M059J (cell line): ENCODE measurements around the gene TRIM67. TPM values are rescaled to one million over a fixed set of nuclear protein-coding genes. Genes with fewer than 3 reads are reported as not detected.
"Not testable (repeated sequence)": the region's sequence is repeated elsewhere in the genome, so short reads cannot be mapped to it uniquely, and the experiment has no call there.

Source experiments
- DNase-seq: peaks from one replicate; pipeline ENCODE4 v3.0.0-alpha.2; 2012; ENCODE audit warnings: low read depth
- total RNA-seq: library from RNA; depleted of rRNA; stranded (reverse); fragments of >200 nt; shearing (Covaris generic); gene quantifications from 2 replicates; pipeline ENCODE4 v1.2.3, GENCODE V29; 2014; rRNA removed

Gene TRIM67
- 0.10 and 0.20 TPM in 2 replicates for total RNA-seq

DNA sequence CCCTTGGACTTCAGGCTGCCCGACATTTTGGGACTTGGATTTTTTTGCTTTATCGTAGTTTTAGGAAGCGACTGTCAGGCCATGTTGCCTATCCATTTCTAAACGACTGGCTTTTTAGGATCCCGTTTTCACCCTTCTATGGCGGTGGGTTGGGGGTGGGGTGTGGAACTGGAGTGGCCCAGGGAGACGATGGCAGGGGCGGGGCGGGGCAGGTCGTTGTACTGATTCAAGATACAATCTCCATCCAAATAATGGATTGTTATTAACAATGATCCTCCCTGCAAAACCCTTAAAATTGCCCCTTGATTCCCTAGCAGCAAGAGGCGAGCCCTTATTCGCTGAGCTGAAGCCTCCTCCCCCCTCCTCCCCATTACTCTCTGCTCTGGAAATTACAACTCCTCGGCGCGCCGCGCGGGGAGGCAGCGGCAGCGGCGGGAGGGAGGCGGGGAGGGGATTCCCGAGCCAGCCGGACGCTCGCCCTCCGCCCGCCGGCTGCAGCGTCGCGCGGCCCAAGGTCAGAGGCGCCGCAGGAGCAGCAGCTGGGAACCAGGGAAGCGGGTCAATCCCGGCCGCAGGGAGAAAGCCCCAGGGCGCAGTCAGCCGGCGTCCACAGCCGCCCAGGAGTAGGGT, at the start of gene TRIM67:
Gene TRIM67, plus strand, starts transcription at position 392 of the 630 bp plus-strand sequence. CDS start 912 bp downstream, outside the sequence.
- DNase-seq, result peak; percentile 34

DNA sequence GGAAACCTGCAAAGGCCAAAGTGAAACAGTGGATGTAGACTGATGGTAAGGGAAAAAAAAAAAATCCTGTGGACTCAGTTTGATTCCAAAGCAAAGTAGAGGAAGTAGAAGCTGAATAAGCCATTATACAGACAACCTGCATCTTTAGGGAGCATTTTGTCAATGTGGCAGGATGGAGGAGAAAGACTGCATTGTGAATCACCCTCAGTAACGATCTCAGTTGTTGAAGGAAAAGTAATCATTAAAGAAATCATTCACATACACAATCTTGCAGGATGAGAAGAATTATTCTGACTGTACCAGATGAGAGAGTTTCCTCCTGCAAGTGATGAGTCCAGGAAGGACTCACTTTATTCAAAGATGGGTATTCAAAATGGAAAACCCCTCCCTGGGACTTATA, 45.1 kb upstream of the TRIM67 start:
- DNase-seq, result no peak

DNA sequence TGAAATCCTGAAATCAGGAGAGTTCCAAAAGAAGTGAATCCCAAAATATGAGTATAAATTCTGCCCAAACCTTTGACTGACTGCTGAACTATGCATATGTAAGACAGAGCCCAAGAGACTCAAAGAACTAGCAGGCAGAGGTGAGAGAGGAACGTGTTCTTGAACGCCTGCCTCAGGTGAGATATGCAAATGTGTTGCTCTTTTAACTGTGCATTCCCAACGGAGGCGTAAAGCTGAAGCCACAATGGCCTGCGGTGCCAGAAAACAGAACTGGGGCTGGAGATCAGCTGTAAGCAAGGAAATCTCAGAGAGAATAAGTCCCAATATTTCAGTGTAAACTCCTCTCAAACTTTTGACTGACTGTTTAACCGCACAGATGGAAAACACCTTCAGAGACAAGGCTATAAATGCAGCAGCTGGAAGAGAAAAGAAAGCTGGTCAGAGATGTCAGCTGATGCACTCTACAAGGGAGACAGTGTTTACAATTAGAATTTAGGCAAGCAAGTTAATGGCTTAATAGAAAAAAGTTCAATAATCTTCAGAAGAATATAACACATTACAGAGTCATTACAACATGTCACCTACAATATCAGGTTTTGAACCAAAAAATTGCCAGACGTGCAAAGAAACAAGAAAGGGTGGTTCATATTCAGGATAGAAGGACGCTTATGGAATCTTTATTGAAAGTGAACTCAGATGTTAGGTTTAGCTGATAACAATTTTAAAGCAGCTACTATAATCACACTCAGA, 43.0 kb upstream of the TRIM67 start:
- DNase-seq, result no peak

DNA sequence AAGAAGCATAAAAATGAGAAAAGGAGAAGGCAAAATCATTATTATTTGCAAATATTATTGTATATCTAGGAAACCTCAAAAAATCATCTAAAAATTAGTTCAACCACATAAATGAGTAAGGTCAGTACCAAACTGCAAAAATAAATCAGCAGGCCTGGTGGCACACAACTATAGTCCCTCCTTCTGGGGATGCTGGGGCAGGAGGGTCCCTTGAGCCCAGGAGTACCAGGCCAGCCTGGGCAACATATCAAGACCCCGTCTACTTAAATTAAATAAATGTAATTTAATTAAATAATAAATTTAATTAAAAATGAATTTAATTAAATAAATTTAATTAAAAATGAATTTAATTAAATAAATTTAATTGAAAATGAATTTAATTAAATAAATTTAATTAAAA, 40.3 kb upstream of the TRIM67 start:
- DNase-seq, result no peak

DNA sequence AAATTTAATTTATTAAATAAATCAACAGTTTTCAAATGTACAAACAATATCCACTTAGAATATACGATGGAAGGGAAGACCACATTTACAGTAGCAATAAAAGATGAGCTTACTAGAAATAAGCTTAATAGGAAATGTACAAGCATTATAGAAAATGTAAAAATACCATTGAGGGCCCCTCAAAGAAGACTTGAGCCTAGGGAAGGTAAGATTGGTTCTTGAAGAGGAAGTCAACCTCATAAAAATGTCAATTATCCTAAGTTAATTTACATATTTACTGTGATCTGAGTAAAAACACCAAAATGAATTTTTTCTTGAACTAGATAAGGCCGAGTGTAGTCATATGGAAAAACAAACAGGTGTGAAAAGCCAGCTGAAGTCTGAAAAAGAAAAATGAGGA, 39.7 kb upstream of the TRIM67 start:
- DNase-seq, result no peak

DNA sequence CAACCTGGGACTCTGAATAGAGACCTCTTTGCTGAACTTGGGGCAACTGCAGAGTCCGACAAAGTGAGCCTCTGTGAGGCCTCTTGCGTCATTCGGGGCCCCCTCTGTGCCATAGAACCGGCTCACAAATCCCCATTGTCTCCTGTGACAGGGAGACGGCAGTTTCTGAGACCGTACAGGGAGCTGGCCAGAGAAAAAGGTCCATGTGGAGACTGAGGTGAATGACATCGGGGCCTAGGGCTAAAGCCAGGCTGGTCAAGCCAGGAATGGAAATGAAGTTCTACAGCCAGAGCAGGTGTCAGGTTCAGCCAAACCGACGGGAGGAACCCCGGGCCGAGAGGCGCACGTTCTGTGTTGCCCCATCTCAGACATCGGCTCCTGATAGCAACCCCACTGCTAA, 37.1 kb upstream of the TRIM67 start:
- DNase-seq, result no peak

DNA sequence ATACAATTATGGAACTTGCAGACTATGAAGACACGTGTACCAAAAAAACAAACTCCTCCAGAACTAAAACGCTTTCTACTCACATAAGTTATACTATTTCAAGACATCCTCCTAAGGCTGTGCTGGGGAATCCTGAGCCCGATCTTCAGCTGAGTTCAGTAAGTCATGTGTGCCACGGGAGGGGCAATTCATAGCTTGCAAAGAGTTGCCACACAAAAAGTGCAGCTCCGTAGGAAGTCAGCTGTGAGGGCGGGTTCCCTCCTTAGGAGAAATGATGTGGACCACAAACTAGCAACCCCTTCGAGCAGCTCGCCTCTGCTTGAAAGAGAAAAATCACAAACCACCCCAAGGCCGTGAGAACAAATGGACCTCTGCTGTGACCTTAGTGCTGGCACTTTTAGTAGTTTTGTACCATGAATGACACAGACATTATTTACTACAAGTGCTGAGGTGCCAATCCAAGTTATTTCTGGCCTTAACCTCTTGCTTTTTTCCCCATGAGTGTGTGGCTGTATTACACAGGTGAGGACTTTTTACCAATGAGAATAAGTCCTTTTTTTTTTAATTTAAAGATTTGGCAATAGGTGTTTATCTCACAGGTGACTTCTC, 35.8 kb upstream of the TRIM67 start:
- no peak for DNase-seq

DNA sequence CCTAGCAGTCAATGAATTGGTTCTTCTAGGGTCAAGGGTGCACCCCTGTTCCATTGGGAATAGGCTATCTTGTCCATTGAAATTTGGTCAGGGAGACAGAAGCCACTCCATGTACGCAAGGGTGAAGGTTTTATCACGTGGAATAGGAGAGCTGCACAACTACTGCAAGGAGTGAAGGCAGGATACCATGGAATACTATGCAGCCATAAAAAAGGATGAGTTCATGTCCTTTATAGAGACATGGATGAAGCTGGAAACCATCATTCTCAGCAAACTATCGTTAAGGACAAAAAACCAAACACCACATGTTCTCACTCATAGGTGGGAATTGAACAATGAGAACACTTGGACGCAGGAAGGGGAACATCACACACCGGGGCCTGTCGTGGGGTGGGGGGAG, 34.8 kb upstream of the TRIM67 start:
- DNase-seq, result not testable (repeated sequence)

DNA sequence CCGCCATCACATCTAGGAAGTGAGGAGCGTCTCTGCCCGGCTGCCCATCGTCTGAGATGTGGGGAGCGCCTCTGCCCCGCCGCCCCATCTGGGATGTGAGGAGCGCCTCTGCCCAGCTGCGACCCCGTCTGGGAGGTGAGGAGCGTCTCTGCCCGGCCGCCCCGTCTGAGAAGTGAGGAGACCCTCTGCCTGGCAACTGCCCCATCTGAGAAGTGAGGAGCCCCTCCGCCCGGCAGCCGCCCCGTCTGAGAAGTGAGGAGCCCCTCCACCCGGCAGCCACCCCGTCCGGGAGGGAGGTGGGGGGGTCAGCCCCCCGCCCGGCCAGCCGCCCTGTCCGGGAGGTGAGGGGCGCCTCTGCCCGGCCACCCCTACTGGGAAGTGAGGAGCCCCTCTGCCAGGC, 33.4 kb upstream of the TRIM67 start:
- not testable (repeated sequence) for DNase-seq

DNA sequence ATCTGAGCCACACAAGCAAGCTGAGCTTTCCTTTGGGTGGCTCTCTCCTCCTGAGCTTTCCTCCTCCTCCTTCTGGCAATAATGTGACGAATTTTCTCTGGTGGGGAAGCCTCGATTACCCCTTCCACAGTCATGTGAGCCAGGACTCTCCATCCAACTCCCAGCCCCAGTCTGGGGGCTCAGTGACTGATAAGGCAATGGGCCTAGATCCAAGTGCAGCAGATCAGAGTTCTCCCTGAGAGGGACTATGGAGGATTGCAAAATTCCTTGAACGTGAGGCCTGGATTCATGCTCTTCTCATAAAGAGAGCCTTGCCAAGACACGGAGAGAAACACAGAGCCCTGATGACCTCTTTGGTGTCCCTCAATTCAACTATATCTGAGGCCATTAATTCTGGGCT, 31.3 kb upstream of the TRIM67 start:
- DNase-seq, result no peak

DNA sequence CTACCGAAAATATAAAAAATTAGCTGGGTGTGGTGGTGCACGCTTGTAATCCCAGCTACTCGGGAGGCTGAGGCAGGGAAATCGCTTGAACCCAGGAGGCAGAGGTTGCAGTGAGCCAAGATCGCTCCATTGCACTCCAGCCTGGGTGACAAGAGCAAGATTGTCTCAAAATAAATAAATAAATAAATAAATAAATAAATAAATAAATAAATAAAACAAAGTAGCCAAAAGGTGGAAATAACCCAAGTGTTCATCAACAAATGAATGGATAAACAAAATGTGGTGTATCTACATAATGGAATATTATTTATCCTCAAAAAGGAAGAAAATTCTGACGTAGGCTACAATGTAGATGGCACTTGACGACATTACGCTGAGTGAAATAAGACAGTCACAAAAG, 29.3 kb upstream of the TRIM67 start:
- not testable (repeated sequence) for DNase-seq

DNA sequence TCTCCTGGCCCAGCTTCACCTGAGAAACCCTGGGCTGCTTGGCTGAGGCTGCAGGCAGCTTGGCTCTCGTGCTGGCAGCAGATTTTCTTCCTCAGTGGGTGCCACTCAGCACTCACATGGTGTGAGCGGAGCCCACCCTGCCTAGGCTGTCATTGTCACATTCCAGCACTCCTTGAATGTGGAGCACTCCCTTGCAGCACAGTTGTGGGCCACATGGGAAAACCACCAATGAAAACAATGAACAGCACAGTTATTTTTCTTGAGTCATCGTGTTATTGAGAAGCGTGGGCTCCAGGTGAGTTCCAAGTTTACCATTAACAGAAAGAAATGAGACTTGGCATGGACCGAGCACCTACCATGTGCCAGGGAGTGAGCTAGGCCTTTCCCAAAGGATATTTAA, 27.2 kb upstream of the TRIM67 start:
- DNase-seq, result peak; percentile 41

DNA sequence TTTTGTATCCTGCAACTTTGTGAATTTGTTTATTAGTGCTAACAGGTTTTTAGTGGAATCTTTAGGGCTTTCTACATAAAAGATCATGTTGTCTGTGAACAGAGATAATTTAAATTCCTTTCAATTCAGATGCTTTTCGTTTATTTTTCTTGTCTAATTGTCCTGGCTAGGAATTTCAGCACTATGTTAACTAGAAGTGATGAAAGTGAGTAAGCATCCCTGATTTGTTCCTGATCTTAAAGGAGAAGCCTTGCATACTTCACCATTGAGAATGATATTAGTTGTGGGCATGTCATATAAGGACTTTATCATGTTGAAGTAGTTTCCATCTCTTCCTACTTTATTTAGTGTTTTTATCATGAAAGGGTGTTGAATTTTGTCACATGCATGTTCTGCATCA, 23.6 kb upstream of the TRIM67 start:
- no peak for DNase-seq

DNA sequence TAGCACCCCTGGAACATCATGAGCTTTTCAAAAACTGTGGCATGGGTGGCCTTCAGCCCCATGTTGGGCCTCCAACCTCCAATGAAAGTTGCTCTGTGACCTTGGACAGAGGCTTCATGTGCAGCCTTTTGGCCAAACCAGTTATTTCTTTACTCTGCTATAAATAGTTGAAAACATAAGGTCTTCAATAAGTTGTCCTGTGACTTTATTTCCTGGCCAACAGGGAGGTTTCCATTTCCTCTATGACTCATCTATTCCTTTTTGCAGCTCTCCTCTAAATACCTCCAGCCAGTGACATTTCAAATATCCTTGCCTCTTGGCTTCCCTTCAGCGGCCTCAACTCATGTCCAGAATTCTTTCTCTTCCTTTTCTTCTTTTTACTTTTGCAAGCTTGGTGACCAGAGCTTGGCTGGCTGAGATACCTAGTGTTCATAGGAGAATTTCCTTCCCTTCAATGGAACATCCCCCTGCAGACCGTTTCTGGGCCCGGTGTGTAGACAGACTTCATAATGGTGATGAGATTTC, 22.7 kb upstream of the TRIM67 start:
- peak; percentile 89 for DNase-seq

DNA sequence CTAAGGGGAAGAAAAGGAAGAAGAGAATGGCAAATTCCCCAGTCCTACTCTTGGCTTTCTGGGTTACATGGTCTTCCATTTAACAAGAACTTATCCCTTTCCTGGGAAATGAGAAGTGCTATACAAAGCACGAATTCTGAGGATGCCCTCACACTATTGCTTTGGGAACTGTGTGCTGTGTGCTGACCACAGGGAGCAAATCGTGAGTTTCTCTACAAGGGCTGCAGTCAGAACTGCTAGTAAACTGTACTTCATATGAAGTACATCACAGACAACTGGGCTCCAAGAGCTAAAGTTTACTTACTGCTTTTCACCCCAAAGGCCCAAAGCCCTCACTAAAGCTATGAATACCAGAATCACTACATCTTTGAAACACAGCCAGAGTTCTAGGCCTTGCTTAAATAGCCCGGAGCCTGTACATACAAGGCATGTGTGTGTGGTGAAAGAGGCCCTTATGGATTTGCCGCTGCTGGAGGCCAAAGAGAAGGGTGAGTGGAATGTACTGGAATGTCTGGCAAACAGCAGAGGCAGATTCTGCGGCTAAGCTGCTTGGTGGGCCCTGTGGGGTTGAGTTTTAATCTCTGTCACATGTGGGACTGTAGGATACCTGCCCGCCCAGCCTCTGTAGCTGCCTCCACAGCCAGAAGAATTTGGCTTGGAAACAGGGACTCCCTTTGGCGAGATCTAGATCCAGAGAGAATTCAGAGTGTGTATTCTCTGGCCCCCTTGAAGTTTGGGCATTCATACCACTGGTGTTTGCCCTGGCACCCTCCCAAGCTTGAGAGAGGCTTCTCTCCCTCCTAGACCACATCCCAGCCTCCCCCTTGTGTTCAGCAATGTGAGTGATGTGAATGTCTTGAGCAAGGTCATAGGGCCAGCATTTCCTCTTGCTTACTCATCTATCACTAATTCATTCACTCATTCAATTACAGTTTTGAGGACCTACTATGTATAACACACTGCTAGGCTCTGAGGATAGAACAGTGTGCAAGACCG, 21.9 kb upstream of the TRIM67 start:
- peak; percentile 97 for DNase-seq

DNA sequence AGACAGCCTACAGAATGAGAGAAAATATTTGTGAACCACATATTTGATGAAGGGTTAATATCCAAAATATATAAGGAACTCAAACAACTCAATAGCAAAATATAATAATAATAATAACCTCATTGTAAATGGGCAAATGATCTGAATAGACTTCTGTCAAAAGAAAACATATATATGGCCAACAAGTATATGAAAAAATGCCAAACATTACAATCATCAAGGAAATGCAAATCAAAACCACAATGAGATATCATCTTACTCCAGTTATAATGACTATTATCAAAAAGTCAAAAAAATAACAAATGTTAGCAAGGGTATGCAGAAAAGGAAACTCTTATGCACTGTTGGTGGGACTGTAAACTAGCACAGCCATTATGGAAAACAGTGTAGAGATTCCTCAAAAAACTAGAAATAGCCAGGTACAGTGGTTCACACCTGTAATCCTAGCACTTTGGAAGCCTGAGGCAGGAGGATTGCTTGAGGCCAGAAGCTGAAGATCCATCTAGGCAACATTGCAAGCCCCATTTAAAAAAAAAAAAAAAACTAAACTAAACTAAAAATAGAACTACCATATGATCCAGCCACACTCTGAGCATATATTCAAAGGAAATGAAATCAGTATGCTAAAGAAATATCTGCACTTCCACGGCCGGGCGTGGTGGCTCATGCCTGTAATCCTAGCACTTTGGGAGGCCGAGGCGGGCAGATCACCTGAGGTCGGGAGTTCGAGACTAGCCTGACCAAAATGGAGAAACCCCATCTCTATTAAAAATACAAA, 17.3 kb upstream of the TRIM67 start:
- DNase-seq, result peak; percentile 12

DNA sequence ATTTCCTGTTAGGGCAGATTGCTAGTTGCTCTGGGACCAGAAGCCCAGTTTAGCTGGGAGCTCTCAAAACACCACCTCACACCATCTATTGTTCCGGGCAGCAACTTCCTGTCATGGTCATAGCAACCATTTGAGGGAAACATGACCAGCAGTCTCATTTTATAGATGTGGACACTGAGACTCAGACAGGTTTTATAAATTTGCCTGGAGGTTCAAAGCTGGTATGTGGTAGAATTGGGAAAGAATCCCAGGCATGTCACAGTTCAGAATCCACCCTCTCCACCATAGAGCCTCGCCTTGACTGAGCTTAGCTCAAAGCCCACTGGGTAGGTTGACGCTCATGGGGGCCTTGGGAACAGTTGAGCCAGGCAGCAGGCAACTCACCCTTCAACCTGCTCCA, 14.0 kb upstream of the TRIM67 start:
- DNase-seq, result peak; percentile 56

DNA sequence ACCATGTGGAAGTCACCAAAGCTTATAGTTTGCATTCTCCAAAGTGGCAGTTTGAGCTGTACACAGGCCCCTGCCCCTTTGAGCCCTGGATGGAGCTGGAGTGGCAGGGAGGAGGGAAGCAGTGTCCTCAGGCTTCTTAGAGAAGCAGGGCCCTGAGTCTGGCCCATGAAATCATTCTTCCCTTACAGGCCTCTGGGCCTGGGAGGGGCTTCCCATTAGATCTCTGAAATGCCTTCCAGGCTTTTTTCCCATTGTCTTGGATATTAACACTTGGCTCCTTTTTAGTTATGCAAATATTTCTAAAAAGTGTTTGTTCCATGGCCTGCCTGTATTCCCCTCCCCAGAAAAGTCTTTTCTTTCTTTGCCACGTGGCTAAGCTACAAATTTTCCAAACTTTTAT, 10.0 kb upstream of the TRIM67 start:
- DNase-seq, result no peak

DNA sequence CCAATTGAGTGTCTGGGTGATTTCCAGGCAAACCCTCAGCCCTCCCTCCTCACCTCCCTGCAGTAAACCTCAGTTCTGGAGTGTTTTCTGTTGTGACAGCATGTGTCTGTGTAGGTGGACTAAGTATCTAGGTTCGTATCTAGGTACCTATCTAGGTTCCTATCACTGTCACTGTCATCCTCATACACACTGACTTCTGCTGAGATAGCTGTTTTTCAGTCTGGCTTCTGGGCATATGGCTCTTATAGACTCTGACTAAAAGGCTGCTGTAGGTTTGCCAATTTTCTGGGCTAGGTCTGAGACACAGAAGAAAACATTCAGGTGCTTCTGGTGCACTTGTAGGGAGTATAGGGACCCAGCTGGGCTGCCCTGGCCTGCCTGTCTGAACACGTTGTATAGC, 8.1 kb upstream of the TRIM67 start:
- no peak for DNase-seq

DNA sequence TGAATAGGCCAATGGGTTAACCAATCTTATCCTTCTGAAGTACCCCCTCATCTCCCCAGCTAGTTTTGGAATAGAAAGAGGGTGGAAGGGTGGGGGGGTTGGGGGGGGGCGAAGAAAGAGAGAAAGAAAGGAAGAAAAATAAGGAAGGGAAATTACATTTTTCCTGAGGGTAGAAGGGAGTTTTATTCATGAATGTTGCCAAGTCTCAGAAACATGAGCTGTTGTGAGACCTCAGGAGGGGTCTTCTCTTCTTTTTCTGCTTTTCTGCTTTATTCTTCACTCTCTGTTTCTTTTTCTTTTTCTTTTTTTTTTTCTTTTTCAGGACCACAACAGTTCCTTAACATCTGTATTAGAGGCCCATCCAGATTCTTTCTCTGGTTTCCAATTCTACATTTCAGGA, 6.0 kb upstream of the TRIM67 start:
- no peak for DNase-seq

DNA sequence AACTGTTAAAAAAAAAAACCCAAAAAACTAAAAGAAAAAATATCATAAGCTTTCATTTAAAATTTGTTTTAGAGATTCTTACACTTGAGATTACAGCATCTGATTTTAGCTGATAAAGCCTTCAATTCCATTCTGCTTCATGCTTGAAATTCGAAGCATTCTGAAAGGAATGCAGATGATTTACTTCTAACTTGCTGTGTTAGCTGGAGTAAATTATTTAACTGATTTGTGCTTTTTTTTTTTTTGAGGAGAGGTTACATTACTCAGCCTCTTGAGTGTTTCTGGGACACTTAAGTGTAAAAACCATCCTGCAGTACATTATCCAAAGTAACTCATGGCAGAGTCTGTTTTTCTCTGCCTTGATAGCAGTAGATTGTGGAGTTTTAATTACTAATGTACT, 4.5 kb upstream of the TRIM67 start:
- no peak for DNase-seq
